HG02938 (cell line): ENCODE results near the gene EI24.

Experiments
- ATAC-seq: cut with Tn5 transposase; IDR thresholded peaks from one replicate; pipeline ENCODE4 v1.9.1; 2021; ENCODE audit warnings: mild to moderate bottlenecking, moderate library complexity; ENCODE audit not compliant: unreplicated experiment

EI24 gene

GRCh38 chr11:125626288-125626950 lies 57.1 kb downstream of the EI24 start:
- peak; percentile 28 for ATAC-seq

DNA sequence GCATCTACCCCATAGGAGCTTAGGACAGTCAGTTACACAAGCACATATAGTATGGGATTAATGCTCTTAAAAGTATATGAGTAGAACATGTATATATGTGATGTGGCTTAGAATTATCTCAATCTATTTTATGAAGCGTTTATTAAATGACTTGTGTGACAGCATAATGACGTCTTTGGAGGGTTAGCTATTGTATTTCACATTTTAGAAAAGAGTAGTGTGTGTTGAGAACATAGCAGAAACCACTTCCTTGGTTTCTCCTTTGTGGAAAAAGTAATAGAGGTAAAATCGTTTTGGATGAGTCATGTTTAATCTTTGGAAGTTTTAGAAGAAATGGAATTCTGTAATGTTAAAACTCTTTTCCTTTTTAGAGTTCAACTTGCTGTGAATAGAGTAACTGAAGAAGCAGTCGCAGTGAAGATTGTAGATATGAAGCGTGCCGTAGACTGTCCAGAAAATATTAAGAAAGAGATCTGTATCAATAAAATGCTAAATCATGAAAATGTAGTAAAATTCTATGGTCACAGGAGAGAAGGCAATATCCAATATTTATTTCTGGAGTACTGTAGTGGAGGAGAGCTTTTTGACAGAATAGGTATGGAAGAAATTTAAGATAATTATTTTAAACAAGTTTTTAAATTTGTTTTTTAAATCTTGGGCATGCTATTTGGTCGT lies 58.1 kb downstream of the EI24 start:
- ATAC-seq, result no peak
